Measurements from ENCODE around the gene TNNT1.

Gene TNNT1

GRCh38 chr19:55149078-55150003, at the start of gene TNNT1:
TSS of gene TNNT1 (minus strand) at chr19:55149206. CDS start at chr19:55147157, 2,049 bp downstream.
- TF ChIP-seq CEBPB (IDR thresholded peaks at IDR 0.05) (no peak), REST (IDR thresholded peaks at IDR 0.05; ENCODE audit: low read depth) (no peak), TAF1 (IDR thresholded peaks at IDR 0.05; ENCODE audit: low read depth) (no peak), CREB1 (IDR thresholded peaks at IDR 0.05; ENCODE audit: low read depth) (no peak), FOXM1 (IDR thresholded peaks at IDR 0.05; ENCODE audit: borderline replicate concordance, low read depth) (no peak), TCF12 (IDR thresholded peaks at IDR 0.05; ENCODE audit: low read depth) (no peak), MAX (IDR thresholded peaks at IDR 0.05) (no peak), EGR1 (IDR thresholded peaks at IDR 0.05) (no peak), EP300 (IDR thresholded peaks at IDR 0.05; ENCODE audit: borderline replicate concordance) (no peak), RAD21 (IDR thresholded peaks at IDR 0.05; ENCODE audit: low read depth) (no peak), USF1 (IDR thresholded peaks at IDR 0.05) (no peak), NFIC (IDR thresholded peaks at IDR 0.05) (no peak), YY1 (IDR thresholded peaks at IDR 0.05; ENCODE audit: low read depth) (no peak), TEAD4 (IDR thresholded peaks at IDR 0.05) (no peak), ZBTB7A (IDR thresholded peaks at IDR 0.05; ENCODE audit: low read depth) (no peak)

GRCh38 chr19:55198651-55199050, 49.6 kb upstream of the TNNT1 start:
- TF ChIP-seq NFIC (IDR thresholded peaks at IDR 0.05) (no peak), REST (IDR thresholded peaks at IDR 0.05; ENCODE audit: low read depth) (peak; percentile 84)

GRCh38 chr19:55197528-55197927, 48.5 kb upstream of the TNNT1 start:
- TF ChIP-seq CREB1 (IDR thresholded peaks at IDR 0.05; ENCODE audit: low read depth) (no peak), TCF12 (IDR thresholded peaks at IDR 0.05; ENCODE audit: low read depth) (no peak), TEAD4 (IDR thresholded peaks at IDR 0.05) (no peak), NFIC (IDR thresholded peaks at IDR 0.05) (no peak), EGR1 (IDR thresholded peaks at IDR 0.05) (no peak), FOXM1 (IDR thresholded peaks at IDR 0.05; ENCODE audit: borderline replicate concordance, low read depth) (no peak), REST (IDR thresholded peaks at IDR 0.05; ENCODE audit: low read depth) (no peak), USF1 (IDR thresholded peaks at IDR 0.05) (no peak), YY1 (IDR thresholded peaks at IDR 0.05; ENCODE audit: low read depth) (no peak), TAF1 (IDR thresholded peaks at IDR 0.05; ENCODE audit: low read depth) (no peak), EP300 (IDR thresholded peaks at IDR 0.05; ENCODE audit: borderline replicate concordance) (no peak), ZBTB7A (IDR thresholded peaks at IDR 0.05; ENCODE audit: low read depth) (no peak), CEBPB (IDR thresholded peaks at IDR 0.05) (no peak), RAD21 (IDR thresholded peaks at IDR 0.05; ENCODE audit: low read depth) (no peak), MAX (IDR thresholded peaks at IDR 0.05) (no peak)

- TF ChIP-seq USF1 (IDR thresholded peaks at IDR 0.05) (no peak), TCF12 (IDR thresholded peaks at IDR 0.05; ENCODE audit: low read depth) (no peak), YY1 (IDR thresholded peaks at IDR 0.05; ENCODE audit: low read depth) (no peak), MAX (IDR thresholded peaks at IDR 0.05) (no peak), FOXM1 (IDR thresholded peaks at IDR 0.05; ENCODE audit: borderline replicate concordance, low read depth) (no peak), REST (IDR thresholded peaks at IDR 0.05; ENCODE audit: low read depth) (no peak), CREB1 (IDR thresholded peaks at IDR 0.05; ENCODE audit: low read depth) (no peak), NFIC (IDR thresholded peaks at IDR 0.05) (no peak), TAF1 (IDR thresholded peaks at IDR 0.05; ENCODE audit: low read depth) (no peak), EP300 (IDR thresholded peaks at IDR 0.05; ENCODE audit: borderline replicate concordance) (no peak), ZBTB7A (IDR thresholded peaks at IDR 0.05; ENCODE audit: low read depth) (no peak), EGR1 (IDR thresholded peaks at IDR 0.05) (no peak), TEAD4 (IDR thresholded peaks at IDR 0.05) (no peak), RAD21 (IDR thresholded peaks at IDR 0.05; ENCODE audit: low read depth) (no peak), CEBPB (IDR thresholded peaks at IDR 0.05) (no peak)
Observed at GRCh38 chr19:55196803-55197202, 47.8 kb upstream of the TNNT1 start.
